Stomach (tissue), 4 donors: ENCODE results near the gene GLT8D2.

Experiments
- CTCF ChIP-seq, 7 experiments: fragments of 450-650 bp in 4 of 7; fragments of 200-600 bp in 3 of 7; sonication (generic) in 3 of 7; IDR thresholded peaks; one replicate each; pipeline ENCODE4 v1.5.1; 2016 to 2019; ENCODE audit warnings: antibody characterized with exemption in 7 of 7, control low read depth in 2 of 7, mild to moderate bottlenecking in 1 of 7
- POLR2A ChIP-seq, 4 donors: fragments of 450-650 bp; IDR thresholded peaks; one replicate each; pipeline ENCODE4 v1.6.1; 2016; ENCODE audit warnings: antibody characterized with exemption in 4 of 4, control low read depth in 2 of 4, mild to moderate bottlenecking in 1 of 4, moderate library complexity in 1 of 4
- POLR2AphosphoS5 ChIP-seq, 3 donors: sonication (generic); formaldehyde crosslinking; IDR thresholded peaks; one replicate each; pipeline ENCODE4 v1.6.1; 2016; ENCODE audit warnings: antibody characterized with exemption in 3 of 3

- no peak for TF ChIP-seq CTCF (IDR thresholded peaks at IDR 0.05)
- TF ChIP-seq POLR2AphosphoS5 (IDR thresholded peaks at IDR 0.05), result no peak
- TF ChIP-seq POLR2A (IDR thresholded peaks at IDR 0.05), result no peak
Measured at GRCh38 chr12:104050436-104050835, 449 bp upstream of the GLT8D2 start.
